Measurements from ENCODE around the gene GPBP1. TPM values are rescaled to one million over a fixed set of nuclear protein-coding genes. Genes with fewer than 3 reads are reported as not detected.

The GPBP1 gene
- total RNA-seq, 1 donor from 2014 or later: 154 TPM

Small RNA genes lying within 50 kb of the gene (small RNA-seq; reads per million reads assigned to genes)
- gene RF00019: not detected

Other genes with a start within 250 kb of the GPBP1 start
- 52.2 TPM for gene MIER3, start 221.9 kb upstream of the GPBP1 start, total RNA-seq